NCI-H2196 (cell line): Measurements from ENCODE around the gene NEU2.
"Not testable (repeated sequence)": the region's sequence is repeated elsewhere in the genome, so short reads cannot be mapped to it uniquely, and the experiment has no call there.

ENCODE experiments used
- DNase-seq: peaks from one replicate; lab custom pipeline; 2025; ENCODE audit not compliant: unreplicated experiment; lab: John Stamatoyannopoulos, UW

NEU2 gene

GRCh38 chr2:233055362-233055761 is 22.9 kb downstream of the NEU2 start:
- DNase-seq = no peak

GRCh38 chr2:233056961-233057605 is 24.6 kb downstream of the NEU2 start:
- no peak for DNase-seq

DNA sequence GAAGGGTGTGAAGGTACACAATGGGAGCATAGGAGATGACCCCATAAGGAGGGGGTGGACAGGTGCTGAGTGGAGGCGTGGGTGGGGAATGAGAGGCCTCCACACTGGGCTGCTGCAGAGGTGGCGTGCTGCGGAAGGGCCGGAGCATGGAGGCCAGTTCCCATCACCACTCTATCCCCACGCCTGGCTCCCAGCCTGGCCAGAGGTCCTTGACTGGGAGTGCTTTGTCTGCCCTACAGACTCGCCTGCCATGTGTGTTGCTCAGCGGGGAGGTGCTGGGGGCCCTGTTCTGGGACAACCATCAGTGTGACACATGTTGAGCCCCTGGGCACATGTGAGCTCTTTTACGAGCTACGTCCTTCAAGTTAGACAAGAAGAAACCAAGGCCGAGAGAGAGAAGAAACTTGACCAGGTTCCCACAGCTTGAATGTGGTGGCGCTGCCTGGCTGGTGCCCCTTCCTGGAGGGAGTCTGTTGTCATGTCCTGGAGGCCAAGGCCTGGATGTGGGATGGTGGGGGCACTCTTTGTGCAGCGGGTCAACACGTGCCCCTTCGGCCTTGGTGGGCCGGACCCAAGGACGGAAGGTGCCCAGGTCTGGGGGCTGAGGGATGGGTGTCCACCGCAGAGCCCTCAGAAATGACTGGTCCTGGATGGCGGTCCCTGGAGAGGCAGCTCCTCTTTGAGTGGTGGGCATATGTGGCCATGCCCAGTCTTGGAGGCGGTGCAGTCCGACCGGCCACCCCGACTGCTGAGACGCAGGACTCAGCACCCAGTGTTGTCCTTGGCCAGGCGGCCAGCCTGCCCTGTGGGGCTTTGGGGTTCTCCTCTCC is 26.5 kb downstream of the NEU2 start:
- DNase-seq = no peak

- no peak for DNase-seq
These were observed 27.0 kb downstream of the NEU2 start for GRCh38 chr2:233059547-233059796.

DNA sequence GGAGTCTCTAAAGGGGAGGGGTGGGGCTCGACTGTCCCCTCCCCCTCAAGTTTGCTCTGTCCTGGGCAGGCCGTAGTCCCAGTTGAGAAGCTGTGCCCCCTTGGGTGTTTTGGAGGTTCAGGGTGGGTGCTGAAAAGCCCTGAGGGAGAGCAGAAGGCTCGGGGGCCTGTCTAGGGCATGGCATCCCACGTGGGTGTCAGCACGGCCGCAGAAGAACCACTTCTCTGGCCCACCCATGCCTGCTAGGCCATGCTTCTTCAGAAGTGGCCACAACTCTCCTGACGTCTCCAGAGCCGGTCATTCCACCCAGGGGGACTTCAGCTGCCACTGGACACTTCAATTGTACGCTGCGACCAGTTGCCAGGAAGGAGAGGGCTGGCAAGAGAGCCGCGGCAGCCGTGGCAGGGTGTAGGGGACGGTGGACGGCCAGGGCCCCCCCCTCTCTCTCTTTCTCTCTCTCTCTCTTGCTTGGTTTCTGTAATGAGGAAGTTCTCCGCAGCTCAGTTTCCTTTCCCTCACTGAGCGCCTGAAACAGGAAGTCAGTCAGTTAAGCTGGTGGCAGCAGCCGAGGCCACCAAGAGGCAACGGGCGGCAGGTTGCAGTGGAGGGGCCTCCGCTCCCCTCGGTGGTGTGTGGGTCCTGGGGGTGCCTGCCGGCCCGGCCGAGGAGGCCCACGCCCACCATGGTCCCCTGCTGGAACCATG is 27.5 kb downstream of the NEU2 start, which contains the start of gene INPP5D:
TSS of gene INPP5D (plus strand) at position 546 of the 704 bp plus-strand sequence. CDS start at position 683, 137 bp downstream.
- no peak for DNase-seq

DNA sequence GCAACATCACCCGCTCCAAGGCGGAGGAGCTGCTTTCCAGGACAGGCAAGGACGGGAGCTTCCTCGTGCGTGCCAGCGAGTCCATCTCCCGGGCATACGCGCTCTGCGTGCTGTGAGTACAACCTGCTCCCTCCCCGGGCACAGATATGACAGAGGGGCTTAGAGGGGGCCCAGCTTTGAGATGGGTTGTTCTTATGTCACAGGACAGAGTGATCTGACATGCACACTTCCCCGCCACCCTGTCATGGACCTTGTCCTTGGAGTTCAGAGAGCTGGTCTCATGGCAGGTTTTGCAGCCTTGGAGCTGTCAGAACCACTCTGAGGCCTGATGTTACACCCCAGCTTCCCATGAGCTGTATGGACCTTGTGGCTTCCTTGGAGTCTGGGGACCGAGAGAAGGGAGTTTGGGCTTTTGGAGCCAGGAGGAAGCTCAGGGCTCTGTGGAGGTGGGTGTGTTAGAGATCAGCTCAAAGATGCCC is 28.1 kb downstream of the NEU2 start:
- DNase-seq = no peak

GRCh38 chr2:233060980-233061590 is 28.6 kb downstream of the NEU2 start:
- DNase-seq = no peak

DNA sequence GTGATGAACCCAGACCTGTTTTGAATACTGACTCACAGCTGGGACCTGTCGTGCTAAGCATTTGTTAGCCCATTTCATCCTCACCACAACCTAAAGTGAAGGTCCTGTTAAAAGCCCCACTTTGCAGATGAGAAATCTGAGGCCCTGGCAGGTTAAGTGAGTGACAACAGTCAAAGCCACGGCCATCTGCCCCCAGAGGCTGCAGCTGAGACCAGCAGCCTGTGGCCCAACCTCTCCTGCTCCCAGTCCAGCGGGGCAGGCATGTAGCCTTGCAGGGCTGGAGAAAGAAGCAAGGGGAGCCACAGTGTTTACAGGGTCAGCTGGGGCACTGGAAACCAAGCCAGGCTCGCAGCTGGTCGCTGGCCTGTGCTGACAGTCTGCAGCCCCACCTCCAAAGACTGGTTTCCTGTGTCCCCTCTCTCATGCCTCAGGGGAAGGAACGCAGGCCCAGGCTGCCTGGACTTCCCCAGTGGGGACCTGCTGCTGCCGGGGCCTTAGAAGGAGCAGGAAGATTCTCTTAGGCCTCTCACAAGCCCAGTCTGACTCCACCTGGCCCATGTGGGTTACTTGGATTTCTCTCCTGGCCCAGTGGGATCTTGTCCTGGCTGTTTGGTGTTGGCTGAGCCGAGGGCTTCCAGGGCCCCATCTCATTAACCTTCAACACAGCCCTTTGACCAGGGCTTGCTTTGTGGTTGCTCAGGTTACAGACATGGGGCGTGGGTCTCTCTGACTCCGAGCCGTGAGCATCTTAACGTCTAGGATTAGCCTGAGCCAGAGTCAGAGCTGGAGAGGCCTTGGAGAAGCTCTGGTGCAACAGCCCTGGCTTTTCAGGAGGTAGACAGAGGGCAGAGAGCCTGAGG is 29.3 kb downstream of the NEU2 start:
- no peak for DNase-seq

GRCh38 chr2:233062451-233062850 is 30.0 kb downstream of the NEU2 start:
- no peak for DNase-seq

- no peak for DNase-seq
These were observed 30.4 kb downstream of the NEU2 start for GRCh38 chr2:233062946-233063268.

GRCh38 chr2:233063269-233063975 is 30.9 kb downstream of the NEU2 start:
- DNase-seq = no peak

- DNase-seq = no peak
These were observed 31.5 kb downstream of the NEU2 start for GRCh38 chr2:233063976-233064411.

DNA sequence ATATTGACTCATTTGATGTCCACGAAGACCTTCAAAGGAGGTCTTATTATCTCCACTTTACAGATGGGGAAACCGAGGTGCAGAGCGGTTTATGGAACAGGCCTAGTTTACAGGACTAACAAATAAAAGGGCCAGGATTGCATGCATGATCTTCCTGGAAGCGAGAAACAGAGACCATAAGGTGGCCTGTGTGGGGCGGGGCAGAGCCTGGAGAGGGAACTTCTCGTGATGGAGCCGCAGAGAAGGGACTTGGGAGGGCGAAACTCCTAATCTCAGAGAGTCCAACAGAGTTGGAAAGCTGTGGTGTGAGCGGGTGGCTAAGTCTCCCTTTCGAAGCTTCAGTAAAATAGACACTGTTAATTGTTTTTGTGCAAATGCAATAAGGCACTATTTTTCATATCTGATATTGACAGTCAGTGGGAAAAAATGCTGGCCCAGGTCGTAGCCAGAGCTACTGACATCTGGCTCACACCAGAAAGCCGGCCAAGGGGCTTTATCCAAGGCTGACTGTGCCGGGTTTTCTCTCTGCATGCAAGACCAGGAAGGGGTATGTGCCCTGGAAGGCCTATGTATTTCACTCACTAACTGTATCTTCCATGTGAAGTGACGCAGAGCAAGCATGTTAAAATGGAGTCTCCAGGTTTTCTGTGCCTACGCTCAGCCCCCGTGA is 32.2 kb downstream of the NEU2 start:
- DNase-seq = no peak

- DNase-seq = not testable (repeated sequence)
These were observed 32.7 kb downstream of the NEU2 start for GRCh38 chr2:233065200-233065589.

DNA sequence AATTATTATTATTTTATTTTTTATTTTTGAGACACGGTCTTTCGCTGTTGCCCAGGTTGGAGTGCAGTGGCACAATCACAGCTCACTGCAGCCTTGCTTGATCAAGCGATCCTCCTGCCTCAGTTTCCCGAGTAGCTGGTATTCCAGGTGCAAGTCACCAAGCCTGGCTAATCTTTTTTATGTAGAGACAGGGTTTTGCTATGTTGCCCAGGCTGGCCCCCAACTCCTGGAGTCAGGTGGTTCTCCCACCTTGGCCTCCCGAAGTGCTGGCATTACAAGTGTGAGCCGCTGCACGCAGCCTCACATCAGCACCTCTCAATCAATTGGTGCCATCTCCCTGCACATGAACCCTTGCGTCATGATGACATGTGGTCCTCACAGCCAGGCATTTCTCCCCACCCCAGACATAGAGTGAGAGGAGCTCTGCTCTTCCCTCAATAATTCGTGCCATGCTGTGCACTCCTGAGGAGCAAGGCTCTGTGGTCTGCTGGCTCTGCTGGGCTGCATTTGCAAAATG is 33.5 kb downstream of the NEU2 start:
- no peak for DNase-seq

- no peak for DNase-seq
These were observed 36.4 kb downstream of the NEU2 start for GRCh38 chr2:233068762-233069418.

DNA sequence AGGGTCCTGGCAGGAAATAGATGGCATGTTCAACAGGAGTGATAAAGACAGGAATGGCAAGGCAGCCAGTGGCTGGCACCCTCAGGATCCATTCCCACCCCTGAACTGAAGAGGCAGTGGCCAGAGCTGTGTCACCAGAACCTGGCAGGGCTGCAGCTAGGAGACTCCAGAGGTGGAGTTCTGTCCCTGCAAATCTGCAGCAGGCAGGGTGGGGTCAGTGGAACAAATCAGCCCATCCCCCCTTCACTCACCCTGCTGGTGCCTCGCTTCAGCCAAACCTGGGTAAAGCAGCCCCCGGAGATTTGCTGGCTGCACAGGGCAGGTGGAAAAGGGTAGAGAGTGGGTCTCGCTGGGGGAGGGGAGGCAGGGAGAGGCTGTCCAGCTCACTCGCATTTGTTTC is 40.4 kb downstream of the NEU2 start:
- no peak for DNase-seq

GRCh38 chr2:233074106-233074505 is 41.6 kb downstream of the NEU2 start:
- DNase-seq = no peak
